SK-N-SH treated with all-trans-retinoic acid at 6 μM for 48 hours (cell line): Measurements from ENCODE around the gene CELSR3.
A peak's percentile ranks its signal among the peaks of the same experiment; 100 is the strongest.

ENCODE experiments used
- ATAC-seq: fragments of 200-7000 bp; cut with Tn5 transposase; 3 replicates; pipeline ENCODE4 v1.9.1; 2020; ENCODE audit warnings: mild to moderate bottlenecking, moderate library complexity
- ARNTL ChIP-seq: fragments of 450-650 bp; formaldehyde crosslinking; IDR thresholded peaks from 2 replicates; pipeline ENCODE4 v1.5.0; 2020; ENCODE audit warnings: low read depth, mild to moderate bottlenecking, moderate library complexity, borderline replicate concordance
- BACH2 ChIP-seq: fragments of 250-450 bp; sonication (Bioruptor Pico); IDR thresholded peaks from 2 replicates; pipeline ENCODE4 v1.9.0; 2021; ENCODE audit warnings: mild to moderate bottlenecking, borderline replicate concordance
- CREB5 ChIP-seq: fragments of 250-450 bp; sonication (Bioruptor Pico); IDR thresholded peaks from 2 replicates; pipeline ENCODE4 v1.5.1; 2020; ENCODE audit warnings: low read depth, mild to moderate bottlenecking, moderate library complexity
- CSDC2 ChIP-seq: fragments of 250-450 bp; sonication (Bioruptor Pico); IDR thresholded peaks from 2 replicates; pipeline ENCODE4 v1.5.0; 2020; ENCODE audit warnings: mild to moderate bottlenecking, moderate library complexity
- CSRNP3 ChIP-seq: fragments of 250-450 bp; sonication (Bioruptor Pico); IDR thresholded peaks from 2 replicates; pipeline ENCODE4 v1.5.1; 2021; ENCODE audit warnings: mild to moderate bottlenecking, moderate library complexity
- ESRRG ChIP-seq: fragments of 250-450 bp; sonication (Bioruptor Pico); IDR thresholded peaks from 2 replicates; pipeline ENCODE4 v1.6.1; 2021; ENCODE audit warnings: mild to moderate bottlenecking
- GLIS3 ChIP-seq: fragments of 250-450 bp; sonication (Bioruptor Pico); IDR thresholded peaks from 2 replicates; pipeline ENCODE4 v1.5.0; 2020; ENCODE audit warnings: mild to moderate bottlenecking, moderate library complexity
- ISL1 ChIP-seq: fragments of 250-450 bp; sonication (Bioruptor Pico); IDR thresholded peaks from 2 replicates; pipeline ENCODE4 v2.1.2; 2022; ENCODE audit warnings: mild to moderate bottlenecking, moderate library complexity
- OSR1 ChIP-seq: fragments of 250-450 bp; sonication (Bioruptor Pico); IDR thresholded peaks from 2 replicates; pipeline ENCODE4 v1.8.0; 2022; ENCODE audit warnings: moderate library complexity, mild to moderate bottlenecking, inconsistent platforms
- PATZ1 ChIP-seq: fragments of 250-450 bp; sonication (Bioruptor Pico); IDR thresholded peaks from 2 replicates; pipeline ENCODE4 v1.8.0; 2020; ENCODE audit warnings: mild to moderate bottlenecking, moderate library complexity, borderline replicate concordance
- POU6F1 ChIP-seq: fragments of 250-450 bp; sonication (Bioruptor Pico); IDR thresholded peaks from 2 replicates; pipeline ENCODE4 v1.8.0; 2021; ENCODE audit warnings: low read depth, mild to moderate bottlenecking, moderate library complexity, borderline replicate concordance
- PPARA ChIP-seq: fragments of 250-450 bp; sonication (Bioruptor Pico); IDR thresholded peaks from 2 replicates; pipeline ENCODE4 v1.5.0; 2020; ENCODE audit warnings: mild to moderate bottlenecking, borderline replicate concordance
- SNAI2 ChIP-seq: fragments of 250-450 bp; sonication (Bioruptor Pico); IDR thresholded peaks from 2 replicates; pipeline ENCODE4 v1.5.0; 2020; ENCODE audit warnings: mild to moderate bottlenecking, moderate library complexity
- TCF4 ChIP-seq: fragments of 250-450 bp; sonication (Bioruptor Pico); IDR thresholded peaks from 2 replicates; pipeline ENCODE4 v1.8.0; 2021; ENCODE audit warnings: mild to moderate bottlenecking, moderate library complexity, borderline replicate concordance
- TOX ChIP-seq: fragments of 250-450 bp; sonication (Bioruptor Pico); IDR thresholded peaks from 2 replicates; pipeline ENCODE4 v1.8.0; 2021; ENCODE audit warnings: mild to moderate bottlenecking, moderate library complexity, borderline replicate concordance
- TSHZ2 ChIP-seq: fragments of 250-450 bp; sonication (Bioruptor Pico); IDR thresholded peaks from 2 replicates; pipeline ENCODE4 v1.5.0; 2020; ENCODE audit warnings: mild to moderate bottlenecking, moderate library complexity
- ZFP30 ChIP-seq: fragments of 450-650 bp; formaldehyde crosslinking; IDR thresholded peaks from 2 replicates; pipeline ENCODE4 v1.5.0; 2022; ENCODE audit warnings: mild to moderate bottlenecking, moderate library complexity
- ZNF70 ChIP-seq: fragments of 450-650 bp; formaldehyde crosslinking; IDR thresholded peaks from 2 replicates; pipeline ENCODE4 v1.5.0; 2020; ENCODE audit warnings: mild to moderate bottlenecking, moderate library complexity
- ZNF8 ChIP-seq: fragments of 450-650 bp; formaldehyde crosslinking; IDR thresholded peaks from 2 replicates; pipeline ENCODE4 v1.5.0; 2020; ENCODE audit warnings: mild to moderate bottlenecking, moderate library complexity

The CELSR3 gene

GRCh38 chr3:48614044-48614443 lies 48.6 kb downstream of the CELSR3 start:
- no peak for ATAC-seq

GRCh38 chr3:48612309-48612708 lies 50.4 kb downstream of the CELSR3 start:
- TF ChIP-seq ZNF70 (CRISPR knock-in tag): no peak
- TF ChIP-seq ESRRG (CRISPR knock-in tag): no peak

More at GRCh38 chr3:48614044-48614443, 48.6 kb downstream of the CELSR3 start:
- TF ChIP-seq CSRNP3 (CRISPR knock-in tag): no peak
- no peak for TF ChIP-seq GLIS3 (CRISPR knock-in tag)
- TF ChIP-seq OSR1 (CRISPR knock-in tag): no peak
- no peak for TF ChIP-seq SNAI2 (CRISPR knock-in tag)
- TF ChIP-seq BACH2 (CRISPR knock-in tag): no peak
- no peak for TF ChIP-seq POU6F1 (CRISPR knock-in tag)
- TF ChIP-seq ARNTL (CRISPR knock-in tag): no peak
- no peak for TF ChIP-seq ZFP30 (CRISPR knock-in tag)
- TF ChIP-seq CSDC2 (CRISPR knock-in tag): no peak
- TF ChIP-seq CREB5: no peak
- no peak for TF ChIP-seq PATZ1 (CRISPR knock-in tag)
- TF ChIP-seq TCF4 (CRISPR knock-in tag): no peak
- no peak for TF ChIP-seq ISL1 (CRISPR knock-in tag)
- TF ChIP-seq ZNF70 (CRISPR knock-in tag): no peak
- TF ChIP-seq PPARA (CRISPR knock-in tag): no peak
- no peak for TF ChIP-seq ZNF8 (CRISPR knock-in tag)
- TF ChIP-seq TOX (CRISPR knock-in tag): no peak

GRCh38 chr3:48609088-48610005 lies 53.3 kb downstream of the CELSR3 start, which contains the start of gene UQCRC1:
TSS of gene UQCRC1 (minus strand) at chr3:48609646. CDS start at chr3:48609620, 26 bp downstream.
- no peak for TF ChIP-seq CSRNP3 (CRISPR knock-in tag)
- no peak for TF ChIP-seq OSR1 (CRISPR knock-in tag)
- peak; percentile 46; the same call in 1 of the 2 replicates for TF ChIP-seq TSHZ2 (CRISPR knock-in tag)
- ATAC-seq: peak; percentile 100

More at GRCh38 chr3:48612309-48612708, 50.4 kb downstream of the CELSR3 start:
- ATAC-seq: no peak
